OCI-LY3 (cell line): ENCODE measurements around the gene MESP2.
"Not testable (repeated sequence)": the region's sequence is repeated elsewhere in the genome, so short reads cannot be mapped to it uniquely, and the experiment has no call there.

Source experiments
- H2AFZ ChIP-seq: fragments of 200-600, 300-600 bp; shearing (Covaris generic); 2 replicates; pipeline ENCODE4 v1.6.0; 2014; ENCODE audit warnings: antibody characterized with exemption, low read depth, low read length
- H3K27ac ChIP-seq: fragments of 200-600, 300-600 bp; sonication (generic); 2 replicates; pipeline ENCODE4 v1.5.1; 2014; ENCODE audit warnings: mild to moderate bottlenecking, low read length, moderate library complexity, mixed read lengths
- H3K27me3 ChIP-seq: fragments of 200-600, 300-600 bp; sonication (generic); 2 replicates; pipeline ENCODE4 v1.6.1; 2014; ENCODE audit warnings: low read depth, low read length, mixed read lengths
- H3K36me3 ChIP-seq: fragments of 200-600, 300-600 bp; sonication (generic); replicated peaks from 2 replicates; pipeline ENCODE3; 2014; ENCODE audit warnings: low read depth, low read length, mixed read lengths
- H3K4me1 ChIP-seq: fragments of 300-600, 200-600 bp; sonication (generic); 2 replicates; pipeline ENCODE4 v1.6.1; 2014; ENCODE audit warnings: low read length, mixed read lengths
- H3K4me2 ChIP-seq: fragments of 200-600, 300-600 bp; sonication (generic); 2 replicates; pipeline ENCODE4 v1.6.1; 2014; ENCODE audit warnings: low read length, mixed read lengths
- H3K4me3 ChIP-seq: fragments of 300-600, 200-600 bp; sonication (generic); 2 replicates; pipeline ENCODE4 v1.5.1; 2014; ENCODE audit warnings: antibody characterized with exemption, mild to moderate bottlenecking, low read length, moderate library complexity
- H3K79me2 ChIP-seq: fragments of 300-600, 200-600 bp; shearing (Covaris generic); 2 replicates; pipeline ENCODE4 v1.6.1; 2014; ENCODE audit warnings: mild to moderate bottlenecking, low read length, mixed read lengths
- H3K9ac ChIP-seq: fragments of 300-600, 200-600 bp; shearing (Covaris generic); 2 replicates; pipeline ENCODE4 v1.6.0; 2014; ENCODE audit warnings: mild to moderate bottlenecking, low read length, moderate library complexity
- H3K9me3 ChIP-seq: fragments of 200-600, 300-600 bp; shearing (Covaris generic); 2 replicates; pipeline ENCODE4 v1.6.1; 2014; ENCODE audit warnings: low read length, mixed read lengths; ENCODE audit not compliant: insufficient read depth
- H4K20me1 ChIP-seq: fragments of 200-600, 300-600 bp; sonication (generic); 2 replicates; pipeline ENCODE4 v1.6.1; 2016; ENCODE audit warnings: low read length, mixed read lengths; ENCODE audit not compliant: insufficient read depth
- CTCF ChIP-seq: fragments of 200-600, 300-600 bp; sonication (generic); IDR thresholded peaks from 2 replicates; pipeline ENCODE4 v1.5.1; 2014; ENCODE audit warnings: antibody characterized with exemption, low read length, low read depth
- EZH2phosphoT487 ChIP-seq: fragments of 200-600 bp; shearing (Covaris generic); IDR thresholded peaks from 2 replicates; pipeline ENCODE4 v1.6.1; 2018; ENCODE audit warnings: antibody characterized with exemption, mixed run types, low read depth

MESP2 gene

GRCh38 chr15:89787944-89788343, 11.8 kb downstream of the MESP2 start:
- peaks cover 30% of the 10 kb centered on the region for H3K4me1 ChIP-seq
- peaks cover 10% of the 10 kb centered on the region for H3K36me3 ChIP-seq
- no peaks in the 10 kb centered on the region for H3K27me3 ChIP-seq
- H3K9ac ChIP-seq: no peak overlapping the region
- H2AFZ ChIP-seq: no peak overlapping the region
- no peaks in the 10 kb centered on the region for H3K79me2 ChIP-seq
- peaks cover 10% of the 10 kb centered on the region; the same call in 1 of the 2 replicates for H3K9me3 ChIP-seq
- H3K4me3 ChIP-seq: no peak overlapping the region
- TF ChIP-seq CTCF (no peak), EZH2phosphoT487 (no peak)
- no peak overlapping the region for H3K4me2 ChIP-seq
- no peaks in the 10 kb centered on the region for H4K20me1 ChIP-seq
- no peak overlapping the region for H3K27ac ChIP-seq

DNA sequence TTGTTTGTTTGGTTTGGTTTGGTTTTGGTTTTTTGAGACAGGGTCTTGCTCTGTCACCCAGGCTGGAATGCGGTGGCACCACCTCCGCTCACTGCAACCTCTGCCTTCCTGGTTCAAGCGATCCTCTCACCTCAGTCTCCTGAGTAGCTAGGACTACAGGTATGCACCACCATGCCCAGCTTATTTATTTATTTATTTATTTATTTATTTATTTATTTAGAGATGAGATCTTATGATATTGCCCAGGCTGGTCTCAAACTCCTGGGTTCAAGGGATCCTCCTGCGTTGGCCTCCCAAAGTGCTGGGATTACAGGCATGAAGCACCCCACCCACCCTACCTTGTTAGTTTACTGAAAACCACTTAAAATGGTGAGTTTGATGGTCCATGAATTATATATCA, 12.5 kb downstream of the MESP2 start:
- peaks cover 10% of the 10 kb centered on the region; the same call in 1 of the 2 replicates for H3K9me3 ChIP-seq
- not testable (repeated sequence) for H3K4me2 ChIP-seq, H3K36me3 ChIP-seq, H3K79me2 ChIP-seq, H3K9ac ChIP-seq, H3K27me3 ChIP-seq, H4K20me1 ChIP-seq, H3K4me3 ChIP-seq, H2AFZ ChIP-seq, H3K27ac ChIP-seq
- peaks cover 24% of the 10 kb centered on the region for H3K4me1 ChIP-seq

GRCh38 chr15:89790206-89790605, 14.1 kb downstream of the MESP2 start:
- peaks cover 10% of the 10 kb centered on the region; the same call in 1 of the 2 replicates for H3K9me3 ChIP-seq
- no peak overlapping the region for H3K27ac ChIP-seq
- H3K9ac ChIP-seq: no peak overlapping the region
- no peak for TF ChIP-seq EZH2phosphoT487
- TF ChIP-seq CTCF: no peak
- H2AFZ ChIP-seq: no peak overlapping the region
- H3K79me2 ChIP-seq: no peaks in the 10 kb centered on the region
- no peak overlapping the region for H3K4me2 ChIP-seq
- peaks cover 8% of the 10 kb centered on the region for H3K4me1 ChIP-seq
- peaks cover 10% of the 10 kb centered on the region for H3K36me3 ChIP-seq
- H3K4me3 ChIP-seq: no peak overlapping the region
- no peaks in the 10 kb centered on the region for H4K20me1 ChIP-seq
- no peaks in the 10 kb centered on the region for H3K27me3 ChIP-seq

DNA sequence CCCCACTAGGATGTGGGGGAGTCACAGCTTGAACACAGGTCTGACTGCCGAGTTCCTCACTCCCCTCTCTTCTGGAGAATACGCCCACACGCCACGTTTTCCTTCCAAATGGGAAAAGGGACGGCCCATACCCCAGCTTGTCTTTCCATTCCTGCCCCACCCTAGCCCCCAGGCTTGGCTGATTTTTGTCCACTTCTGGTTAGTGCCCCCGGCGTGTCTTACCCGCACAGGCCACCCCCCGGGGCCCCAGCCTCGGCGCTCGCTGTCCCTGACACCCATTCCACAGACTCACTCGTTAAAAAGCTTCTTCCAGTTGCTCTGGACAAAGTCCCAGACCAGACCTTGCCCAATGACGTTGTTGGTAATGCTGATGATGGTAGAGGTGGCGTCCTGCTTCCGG, 14.5 kb downstream of the MESP2 start:
- no peaks in the 10 kb centered on the region for H3K27me3 ChIP-seq
- peaks cover 10% of the 10 kb centered on the region for H3K36me3 ChIP-seq
- no peak overlapping the region for H3K4me3 ChIP-seq
- no peak overlapping the region for H3K27ac ChIP-seq
- H3K9me3 ChIP-seq: peaks cover 10% of the 10 kb centered on the region; the same call in 1 of the 2 replicates
- no peaks in the 10 kb centered on the region for H4K20me1 ChIP-seq
- TF ChIP-seq EZH2phosphoT487 (no peak), CTCF (no peak)
- H3K4me1 ChIP-seq: peaks cover 3% of the 10 kb centered on the region
- H3K4me2 ChIP-seq: no peak overlapping the region
- H3K79me2 ChIP-seq: no peaks in the 10 kb centered on the region
- H2AFZ ChIP-seq: no peak overlapping the region
- H3K9ac ChIP-seq: no peak overlapping the region
